Activated T-helper 9 cell treated with anti-CD3 and anti-CD28 coated beads, Interleukin-2, amount 50 U/mL, for 16 hours (primary cell): ENCODE measurements around the gene FXYD1.

Experiments
- DNase-seq: peaks from one replicate; pipeline ENCODE4 v3.0.0-alpha.2; 2020; ENCODE audit warnings: low read depth

Gene FXYD1

GRCh38 chr19:35162471-35163326 is 24.1 kb downstream of the FXYD1 start:
- no peak for DNase-seq

- DNase-seq, result no peak
These were observed 25.8 kb downstream of the FXYD1 start for GRCh38 chr19:35164418-35164817.

GRCh38 chr19:35165200-35166058 is 26.8 kb downstream of the FXYD1 start:
- DNase-seq, result no peak

GRCh38 chr19:35166100-35167063 is 27.8 kb downstream of the FXYD1 start:
- DNase-seq, result no peak

GRCh38 chr19:35167251-35168119 is 28.9 kb downstream of the FXYD1 start:
- DNase-seq, result no peak

- DNase-seq, result no peak
These were observed 29.6 kb downstream of the FXYD1 start for GRCh38 chr19:35168196-35168595.

GRCh38 chr19:35169221-35169995 is 30.8 kb downstream of the FXYD1 start:
- DNase-seq, result no peak

- DNase-seq, result no peak
These were observed 31.9 kb downstream of the FXYD1 start for GRCh38 chr19:35170359-35171061.

- no peak for DNase-seq
These were observed 33.1 kb downstream of the FXYD1 start for GRCh38 chr19:35171730-35172129.

GRCh38 chr19:35174226-35174625 is 35.6 kb downstream of the FXYD1 start:
- no peak for DNase-seq

GRCh38 chr19:35176181-35176570 is 37.6 kb downstream of the FXYD1 start:
- DNase-seq, result no peak

- DNase-seq, result no peak
These were observed 39.0 kb downstream of the FXYD1 start for GRCh38 chr19:35177377-35178274.

- DNase-seq, result no peak
These were observed 40.1 kb downstream of the FXYD1 start for GRCh38 chr19:35178701-35179100.

GRCh38 chr19:35179830-35180229 is 41.2 kb downstream of the FXYD1 start:
- DNase-seq, result no peak

GRCh38 chr19:35181387-35181786 is 42.8 kb downstream of the FXYD1 start:
- no peak for DNase-seq

GRCh38 chr19:35184267-35184666 is 45.6 kb downstream of the FXYD1 start:
- no peak for DNase-seq

- DNase-seq, result no peak
These were observed 46.3 kb downstream of the FXYD1 start for GRCh38 chr19:35184884-35185283.
